OCI-LY7 (cell line): ENCODE data around the gene RRAGC. TPM values are rescaled to one million over a fixed set of nuclear protein-coding genes. Genes with fewer than 3 reads are reported as not detected.
"Not testable (repeated sequence)": the region's sequence is repeated elsewhere in the genome, so short reads cannot be mapped to it uniquely, and the experiment has no call there.

Experiments
- BruUV-seq: library from RNA; stranded (reverse); fragments of 400-500 nt; replicated peaks from 2 replicates; lab custom pipeline; 2021; lab: Mats Ljungman, UMichigan
- CTCF ChIA-PET: fragments of 300-600 bp; sonication (Branson Sonifier 250); formaldehyde crosslinking; loops from one replicate; lab custom pipeline; 2022; ENCODE audit warnings: antibody characterized with exemption; ENCODE audit not compliant: unreplicated experiment; lab: Charles Lee
- POLR2A ChIA-PET: fragments of 300-600 bp; sonication (Branson Sonifier 250); formaldehyde crosslinking; loops from one replicate; lab custom pipeline; 2022; ENCODE audit warnings: antibody characterized with exemption; lab: Charles Lee
- DNase-seq: peaks from one replicate; pipeline ENCODE4 v3.0.0-alpha.2; 2015; ENCODE audit warnings: low spot score
- H2AFZ ChIP-seq: fragments of 200-600 bp; sonication (generic), shearing (Covaris generic); 2 replicates; pipeline ENCODE4 v1.6.1; 2014; ENCODE audit warnings: mild to moderate bottlenecking, antibody characterized with exemption, low read length, moderate library complexity
- H3K27ac ChIP-seq: fragments of 200-600 bp; sonication (generic); 2 replicates; pipeline ENCODE4 v1.5.1; 2014; ENCODE audit warnings: mixed run types, low read depth, mild to moderate bottlenecking, moderate library complexity, low read length, inconsistent platforms; ENCODE audit not compliant: poor library complexity, severe bottlenecking
- H3K36me3 ChIP-seq: fragments of 200-600 bp; sonication (generic); 2 replicates; pipeline ENCODE4 v1.6.1; 2014; ENCODE audit warnings: mild to moderate bottlenecking, antibody characterized with exemption, low read length, moderate library complexity, mixed read lengths; ENCODE audit not compliant: insufficient read depth
- H3K4me1 ChIP-seq: fragments of 200-600 bp; sonication (generic); 2 replicates; pipeline ENCODE4 v1.5.1; 2014; ENCODE audit warnings: mild to moderate bottlenecking, low read length; ENCODE audit not compliant: insufficient read depth, poor library complexity, severe bottlenecking
- H3K4me2 ChIP-seq: fragments of 200-600 bp; sonication (generic); 2 replicates; pipeline ENCODE4 v1.6.1; 2014; ENCODE audit warnings: mild to moderate bottlenecking, low read length
- H3K4me3 ChIP-seq: fragments of 200-600 bp; sonication (generic); 2 replicates; pipeline ENCODE4 v1.5.1; 2014; ENCODE audit warnings: mild to moderate bottlenecking, low read depth, low read length; ENCODE audit not compliant: poor library complexity, severe bottlenecking
- H3K79me2 ChIP-seq: fragments of 200-600 bp; sonication (generic); 2 replicates; pipeline ENCODE4 v1.6.1; 2016; ENCODE audit warnings: low read depth, mild to moderate bottlenecking, low read length, moderate library complexity, mixed read lengths; ENCODE audit not compliant: insufficient read depth
- H3K9me2 ChIP-seq: fragments of 200-600 bp; sonication (generic); 2 replicates; pipeline ENCODE4 v1.6.1; 2016; ENCODE audit warnings: mild to moderate bottlenecking, low read length, mixed read lengths; ENCODE audit not compliant: insufficient read depth
- H3K9me3 ChIP-seq: fragments of 200-600 bp; sonication (generic); 2 replicates; pipeline ENCODE4 v1.6.1; 2014; ENCODE audit warnings: mild to moderate bottlenecking, mixed run types, low read length, mixed read lengths
- H4K20me1 ChIP-seq: fragments of 200-600 bp; sonication (generic); 2 replicates; pipeline ENCODE4 v1.6.1; 2014; ENCODE audit warnings: mild to moderate bottlenecking, antibody characterized with exemption, low read length, moderate library complexity, mixed read lengths; ENCODE audit not compliant: insufficient read depth
- CTCF ChIP-seq: fragments of 200-600 bp; sonication (generic); conservative IDR thresholded peaks from 2 replicates; pipeline ENCODE4 v1.5.1; 2014; ENCODE audit warnings: mild to moderate bottlenecking, antibody characterized with exemption, low read length, moderate library complexity, mixed read lengths
- EZH2phosphoT487 ChIP-seq: fragments of 200-600 bp; sonication (generic); IDR thresholded peaks from 2 replicates; pipeline ENCODE4 v1.6.1; 2018; ENCODE audit warnings: low read depth, borderline replicate concordance, mild to moderate bottlenecking, mixed run types, antibody characterized with exemption, low read length, moderate library complexity, mixed read lengths
- intact Hi-C: fragments of 100-400 bp; cut with micrococcal nuclease; formaldehyde crosslinking; loops from one replicate; pipeline ENCODE4 v1.10.0; 2022; ENCODE audit not compliant: unreplicated experiment
- total RNA-seq, 2 experiments: library from RNA; depleted of rRNA in 1 of 2; stranded (reverse); fragments of >200 nt in 1 of 2; shearing (Covaris generic) in 1 of 2; gene quantifications; 2 replicates each; pipeline ENCODE4 v1.2.3, GENCODE V29; 2014 to 2022

Gene RRAGC
- total RNA-seq, 2 experiments from 2014 or later, result 4.8 to 19.6 TPM

DNA sequence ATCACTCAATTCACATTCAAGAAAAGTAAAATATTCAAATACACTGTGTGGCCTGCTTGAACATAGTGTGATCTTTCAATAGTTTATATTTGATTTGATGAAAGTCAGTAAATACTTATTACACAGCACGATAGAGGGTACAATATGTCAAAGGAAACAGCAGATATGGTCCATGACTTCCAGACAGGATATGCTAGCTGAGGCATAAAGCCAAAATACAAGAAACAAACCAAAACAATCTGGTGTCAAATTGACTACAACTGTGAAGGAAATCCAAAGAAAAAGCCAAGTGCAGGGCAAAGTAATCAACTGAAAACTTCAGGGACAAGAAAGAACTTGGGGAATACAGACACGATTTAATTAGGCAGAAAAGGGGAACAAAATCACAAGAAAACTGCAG is 19.3 kb downstream of the RRAGC start:
- no peak overlapping the region for H3K27ac ChIP-seq
- TF ChIP-seq EZH2phosphoT487 (no peak), CTCF (no peak)
- ChIA-PET POLR2A (interaction anchor here (1.1 kb wide), 1 partner anchor 16 kb away, joined by 3 read pairs; no protein-coding TSS in a partner anchor), CTCF (no interaction called here)
- H3K9me2 ChIP-seq, result no peaks in the 10 kb centered on the region
- H3K4me3 ChIP-seq, result no peak overlapping the region
- H3K36me3 ChIP-seq, result peaks cover 53% of the 10 kb centered on the region
- no peaks in the 10 kb centered on the region for H3K9me3 ChIP-seq
- H3K4me1 ChIP-seq, result no peaks in the 10 kb centered on the region
- no peaks in the 10 kb centered on the region for H4K20me1 ChIP-seq
- no TSS peak for BruUV-seq
- intact Hi-C loops, result no loop called here
- H2AFZ ChIP-seq, result no peak overlapping the region
- no peak overlapping the region for H3K4me2 ChIP-seq
- no peak for DNase-seq
- H3K79me2 ChIP-seq, result no peaks in the 10 kb centered on the region

GRCh38 chr1:38839363-38839762 is 20.2 kb downstream of the RRAGC start:
- POLR2A ChIA-PET, result interaction anchor here (0.6 to 1.1 kb wide), 5 partner anchors 17 to 1267 kb away, joined by 3 to 4 read pairs (median 3); no protein-coding TSS in a partner anchor

DNA sequence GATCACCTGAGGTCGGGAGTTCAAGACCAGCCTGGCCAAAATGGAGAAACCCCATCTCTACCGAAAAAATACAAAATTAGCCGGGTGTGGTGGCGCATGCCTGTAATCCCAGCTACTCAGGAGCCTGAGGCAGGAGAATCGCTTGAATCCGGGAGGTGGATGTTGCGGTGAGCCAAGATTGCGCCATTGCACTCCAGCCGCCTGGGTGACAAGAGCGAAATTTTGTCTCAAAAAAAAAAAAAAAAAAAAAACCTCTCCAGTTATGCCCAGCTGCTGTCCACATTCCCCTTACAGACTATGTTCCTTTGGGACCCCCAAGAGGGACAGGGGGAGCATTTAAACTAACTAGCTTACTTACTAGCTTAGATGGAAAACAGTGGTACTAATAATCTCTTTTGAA is 23.3 kb downstream of the RRAGC start:
- CTCF ChIA-PET, H3K9me2 ChIP-seq, DNase-seq, H3K9me3 ChIP-seq, H3K4me2 ChIP-seq, H2AFZ ChIP-seq, H3K27ac ChIP-seq, H3K4me1 ChIP-seq, POLR2A ChIA-PET, H3K4me3 ChIP-seq, H3K79me2 ChIP-seq, H4K20me1 ChIP-seq, BruUV-seq: not testable (repeated sequence)
- intact Hi-C loops, result loop anchor here (5.0 to 10.0 kb wide), 2 partner anchors 229 to 802 kb away; no protein-coding TSS in a partner anchor
- peaks cover 27% of the 10 kb centered on the region for H3K36me3 ChIP-seq

More at GRCh38 chr1:38839363-38839762, 20.2 kb downstream of the RRAGC start:
- CTCF ChIA-PET, result no interaction called here
- H3K79me2 ChIP-seq, result no peaks in the 10 kb centered on the region
- H3K4me2 ChIP-seq, result no peak overlapping the region
- no peaks in the 10 kb centered on the region for H3K9me3 ChIP-seq
- no peak overlapping the region for H3K27ac ChIP-seq
- H3K4me3 ChIP-seq, result no peak overlapping the region
- H3K4me1 ChIP-seq, result no peaks in the 10 kb centered on the region
- H2AFZ ChIP-seq, result no peak overlapping the region
- intact Hi-C loops, result loop anchor here (5.0 to 10.0 kb wide), 2 partner anchors 232 to 805 kb away; no protein-coding TSS in a partner anchor
- DNase-seq, result no peak
- BruUV-seq, result no TSS peak
- no peaks in the 10 kb centered on the region for H4K20me1 ChIP-seq
- H3K9me2 ChIP-seq, result no peaks in the 10 kb centered on the region
- H3K36me3 ChIP-seq, result peaks cover 44% of the 10 kb centered on the region
- no peak for TF ChIP-seq EZH2phosphoT487
- no peak for TF ChIP-seq CTCF
